Glomerular visceral epithelial cell (primary cell): ENCODE data around the gene RASGEF1C.
A peak's percentile ranks its signal among the peaks of the same experiment; 100 is the strongest.
"Not testable (repeated sequence)": the region's sequence is repeated elsewhere in the genome, so short reads cannot be mapped to it uniquely, and the experiment has no call there.

ENCODE experiments used
- DNase-seq: peaks from one replicate; pipeline ENCODE4 v3.0.0-alpha.2; 2016; ENCODE audit errors: extremely low spot score

Gene RASGEF1C

DNA sequence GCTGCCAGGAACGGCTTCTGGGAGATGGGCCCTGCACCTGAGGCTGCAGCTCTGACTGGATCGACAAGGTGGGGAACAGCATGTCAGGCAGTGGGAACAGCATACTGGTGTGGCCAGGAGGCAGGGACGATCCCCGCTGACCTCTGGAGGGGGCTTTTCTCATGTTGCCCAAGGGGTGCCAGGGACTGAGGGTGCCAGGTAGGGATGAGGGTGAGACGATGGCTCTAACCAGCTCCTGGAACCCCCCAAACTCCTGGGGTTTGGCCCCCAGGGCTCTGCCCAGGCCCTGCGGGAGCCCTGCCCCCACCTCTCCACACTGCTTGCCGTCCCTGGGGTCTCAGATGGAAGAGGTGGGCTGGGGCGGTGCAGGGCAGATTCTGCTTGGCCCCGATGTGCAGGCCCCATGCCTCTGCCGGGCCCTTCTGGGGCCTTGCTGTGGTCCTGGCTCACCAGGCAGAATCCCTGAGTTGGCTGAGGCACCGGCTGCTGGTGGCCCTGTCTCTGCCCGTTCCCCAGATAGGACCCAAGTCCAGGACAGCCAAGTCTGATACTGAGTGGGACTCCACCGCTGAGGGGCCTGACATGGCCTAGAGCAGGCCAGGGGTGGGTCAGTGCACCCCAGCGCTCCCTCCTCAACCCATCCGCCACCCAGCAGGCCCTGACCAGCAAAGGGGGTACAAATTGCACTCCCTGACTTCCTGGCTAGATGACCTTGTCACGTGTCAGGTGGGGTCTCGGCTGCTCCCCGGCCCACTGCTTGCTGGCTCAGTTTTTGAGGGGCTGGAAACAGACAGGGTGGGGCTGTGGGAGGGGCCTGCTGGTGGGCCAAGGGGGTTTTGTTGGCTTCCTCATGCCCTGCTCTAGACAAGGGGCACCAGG is 109.0 kb downstream of the RASGEF1C start:
- no peak for DNase-seq

DNA sequence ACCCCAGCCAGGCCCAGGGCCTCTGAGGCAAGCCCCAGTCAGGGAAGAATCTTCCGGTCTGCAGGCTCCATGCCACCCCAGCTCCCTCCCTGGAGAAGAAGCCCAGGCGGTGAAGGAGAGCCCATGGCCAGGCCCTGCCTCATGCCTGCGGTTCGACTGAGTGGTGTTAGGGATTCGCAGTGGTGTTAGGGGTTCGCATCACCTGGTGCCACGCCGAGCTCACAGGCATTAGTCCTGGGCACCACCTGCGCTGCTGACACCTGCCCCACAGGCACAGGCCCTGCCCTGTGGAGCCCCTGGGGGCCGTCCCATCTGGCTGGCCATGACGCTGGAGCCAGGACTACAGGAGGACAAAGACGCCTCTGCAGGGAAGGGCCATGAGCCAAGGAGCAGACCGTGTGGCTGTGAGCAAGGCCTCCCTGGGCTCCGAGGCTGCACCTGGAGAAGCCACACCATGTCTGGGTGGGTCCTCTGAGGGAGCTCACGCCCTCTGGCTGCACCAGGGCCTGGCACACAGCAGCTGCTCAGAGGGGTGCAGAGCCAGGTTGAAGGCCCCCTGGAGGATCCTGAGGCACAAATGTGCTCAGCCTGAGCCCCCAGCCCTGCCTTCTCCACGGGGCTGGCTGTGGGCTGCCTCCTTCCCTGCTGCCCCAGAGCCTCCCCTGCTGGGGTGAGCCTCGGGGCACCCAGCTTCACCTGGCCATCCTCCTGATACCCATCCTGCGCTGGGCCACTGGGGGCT is 109.8 kb downstream of the RASGEF1C start:
- no peak for DNase-seq

DNA sequence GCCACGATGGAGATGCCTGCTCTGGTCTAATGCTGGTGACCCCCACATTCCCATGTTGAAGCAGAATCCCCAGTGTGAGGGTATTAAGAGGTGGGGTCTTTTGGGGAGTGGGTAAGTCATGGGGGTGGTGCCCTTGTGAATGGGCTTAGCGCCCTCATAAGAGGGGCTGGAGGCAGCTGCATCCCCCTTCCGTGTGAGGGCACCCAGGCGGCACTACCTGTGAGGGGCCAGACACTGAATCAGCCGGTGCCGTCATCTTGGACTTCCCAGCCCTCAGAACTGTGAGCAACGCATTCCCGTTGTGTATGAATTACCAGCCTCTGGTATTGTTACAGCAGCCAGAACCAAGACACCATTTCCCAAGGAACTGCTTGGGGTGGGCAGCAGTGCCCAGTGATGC is 110.5 kb downstream of the RASGEF1C start:
- DNase-seq = no peak

DNA sequence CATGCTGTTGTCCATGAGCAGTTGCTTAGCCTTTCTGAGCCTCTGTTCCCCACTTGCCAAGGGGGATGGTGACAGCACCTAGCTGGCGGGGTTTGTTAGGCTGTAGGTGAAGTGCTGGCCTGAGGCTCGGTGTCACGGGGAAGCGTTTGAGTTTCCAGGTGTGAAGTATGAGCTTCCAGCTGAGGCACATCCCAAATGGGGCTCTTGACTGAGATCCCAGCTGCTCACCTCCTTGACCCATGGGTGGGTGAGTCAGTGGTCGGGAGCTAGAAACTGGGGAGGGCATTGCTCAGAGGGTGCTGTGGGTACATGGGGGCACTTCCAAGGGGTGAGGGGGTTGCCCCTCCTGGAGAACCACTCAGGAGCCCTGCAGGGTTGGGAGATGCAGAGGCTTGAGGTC is 111.1 kb downstream of the RASGEF1C start:
- no peak for DNase-seq

DNA sequence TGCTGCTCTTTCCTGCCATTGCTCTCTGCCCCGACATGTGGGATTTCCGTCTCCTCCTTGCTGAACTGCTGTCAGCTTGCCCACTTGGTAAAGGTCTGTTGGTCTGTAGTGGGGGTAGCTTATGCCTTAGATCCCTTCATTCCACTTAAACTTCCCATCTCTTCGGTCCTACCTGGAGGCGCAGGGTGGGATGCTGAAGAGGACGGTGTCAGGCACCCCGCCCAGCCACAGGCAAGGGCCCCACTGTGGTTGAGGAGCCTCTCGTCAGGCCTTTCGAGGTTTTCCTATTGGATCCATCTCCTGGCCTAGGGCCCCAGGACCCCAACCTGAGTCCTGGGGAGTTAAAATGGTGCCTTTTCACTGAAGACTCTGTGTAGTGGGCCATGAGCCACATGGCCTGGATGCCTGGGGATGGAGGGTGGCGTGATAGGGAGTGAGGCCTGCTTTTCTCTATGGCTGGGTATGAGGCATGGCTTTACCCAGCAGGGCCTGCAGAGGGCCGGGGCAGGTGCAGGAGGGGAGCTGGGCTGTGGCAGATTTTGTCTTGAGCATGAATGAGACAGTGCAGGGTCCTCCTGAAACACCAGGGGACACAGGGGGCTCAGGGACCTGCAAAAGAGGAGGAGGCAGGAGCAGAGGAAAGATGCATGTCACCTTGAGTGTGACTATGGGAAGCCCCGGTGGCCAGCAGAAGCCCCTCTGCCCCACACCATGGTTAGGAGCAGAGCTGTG is 111.7 kb downstream of the RASGEF1C start:
- no peak for DNase-seq

DNA sequence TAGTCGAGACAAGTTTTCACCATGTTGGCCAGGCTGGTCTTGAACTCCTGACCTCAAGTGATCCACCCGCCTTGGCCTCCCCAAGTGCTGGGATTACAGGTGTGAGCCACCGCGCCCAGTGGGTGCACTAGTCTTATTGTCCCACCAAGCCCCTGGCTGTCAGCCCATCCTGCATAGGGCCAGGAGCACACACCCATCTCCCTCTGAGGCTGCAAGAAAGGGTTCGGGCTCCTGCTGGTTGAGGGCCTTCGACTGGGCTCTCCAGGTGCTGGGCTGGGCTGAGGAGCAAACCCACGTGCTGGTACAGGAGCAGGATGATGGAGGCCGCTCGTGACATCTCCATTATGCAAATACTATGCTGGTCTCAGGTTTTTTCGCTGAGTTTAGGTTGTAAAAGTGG is 112.4 kb downstream of the RASGEF1C start:
- no peak for DNase-seq

DNA sequence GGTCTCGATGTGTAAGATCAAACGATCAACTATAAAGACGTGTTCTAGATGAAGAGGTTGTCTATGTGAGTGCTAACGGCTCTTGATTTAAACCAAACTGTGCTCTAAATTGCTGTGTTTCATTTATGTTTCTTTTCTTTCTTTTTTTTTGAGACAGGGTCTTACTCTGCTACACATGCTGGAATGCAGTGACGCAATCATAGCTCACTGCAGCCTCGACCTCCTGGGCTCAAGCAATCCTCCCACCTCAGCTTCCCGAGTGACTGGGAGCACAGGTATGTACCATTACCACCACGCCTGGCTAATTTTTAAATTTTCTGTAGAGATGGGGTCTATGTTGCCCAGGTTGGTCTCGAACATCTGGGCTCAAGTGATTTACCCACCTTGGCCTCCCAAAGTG is 113.5 kb downstream of the RASGEF1C start:
- no peak for DNase-seq

DNA sequence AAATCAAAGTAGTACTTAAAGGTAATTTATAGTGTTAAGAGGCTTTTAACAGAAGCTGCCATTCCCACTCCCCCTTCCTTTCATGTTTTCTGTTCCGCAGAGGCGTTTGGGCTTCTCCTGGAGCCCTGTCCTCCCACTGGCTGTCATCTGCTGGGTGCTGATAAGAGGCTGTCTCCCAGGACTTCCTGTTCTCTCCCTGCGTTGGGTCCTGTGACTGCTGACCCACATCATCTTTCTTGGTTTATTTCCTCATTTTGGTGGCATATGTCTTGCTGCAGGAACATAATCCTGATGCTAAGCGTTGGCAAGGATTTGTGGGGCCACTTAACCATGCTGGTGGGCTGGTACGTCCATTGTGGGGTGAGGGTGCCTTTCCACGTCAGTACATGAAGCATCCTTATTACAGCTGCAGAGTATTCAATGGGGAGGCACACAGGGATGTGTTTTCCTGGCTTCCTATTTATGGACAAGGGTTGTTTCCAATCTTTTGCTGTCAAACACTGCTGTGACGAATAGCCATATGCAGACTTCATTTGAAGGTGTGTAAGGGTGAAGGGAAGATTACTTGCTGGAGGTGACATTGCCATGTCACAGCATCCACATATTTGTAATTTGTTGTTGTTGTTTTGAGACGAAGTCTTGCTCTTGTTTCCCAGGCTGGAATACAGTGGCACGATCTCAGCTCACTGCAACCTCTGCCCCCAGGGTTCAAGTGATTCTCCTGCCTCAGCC is 115.2 kb downstream of the RASGEF1C start:
- no peak for DNase-seq

DNA sequence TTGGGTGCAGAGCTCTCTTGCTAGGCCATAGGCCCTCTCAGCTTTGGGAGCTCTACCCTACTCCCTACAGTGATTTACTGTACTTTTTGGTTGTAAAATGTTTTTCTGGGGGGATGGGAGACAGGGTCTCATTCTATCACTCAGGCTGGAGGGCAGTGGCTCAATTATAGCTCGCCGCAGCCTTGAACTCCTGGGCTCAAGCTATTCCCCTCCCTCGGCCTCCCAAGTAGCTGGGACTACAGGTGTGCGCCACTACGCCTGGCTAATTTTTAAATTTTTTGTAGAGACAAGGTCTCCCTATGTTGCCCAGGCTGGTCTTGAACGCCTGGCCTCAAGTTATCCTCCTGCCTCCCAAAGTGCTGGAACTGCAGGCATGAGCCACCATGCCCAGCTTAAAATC is 115.8 kb downstream of the RASGEF1C start:
- DNase-seq = no peak

DNA sequence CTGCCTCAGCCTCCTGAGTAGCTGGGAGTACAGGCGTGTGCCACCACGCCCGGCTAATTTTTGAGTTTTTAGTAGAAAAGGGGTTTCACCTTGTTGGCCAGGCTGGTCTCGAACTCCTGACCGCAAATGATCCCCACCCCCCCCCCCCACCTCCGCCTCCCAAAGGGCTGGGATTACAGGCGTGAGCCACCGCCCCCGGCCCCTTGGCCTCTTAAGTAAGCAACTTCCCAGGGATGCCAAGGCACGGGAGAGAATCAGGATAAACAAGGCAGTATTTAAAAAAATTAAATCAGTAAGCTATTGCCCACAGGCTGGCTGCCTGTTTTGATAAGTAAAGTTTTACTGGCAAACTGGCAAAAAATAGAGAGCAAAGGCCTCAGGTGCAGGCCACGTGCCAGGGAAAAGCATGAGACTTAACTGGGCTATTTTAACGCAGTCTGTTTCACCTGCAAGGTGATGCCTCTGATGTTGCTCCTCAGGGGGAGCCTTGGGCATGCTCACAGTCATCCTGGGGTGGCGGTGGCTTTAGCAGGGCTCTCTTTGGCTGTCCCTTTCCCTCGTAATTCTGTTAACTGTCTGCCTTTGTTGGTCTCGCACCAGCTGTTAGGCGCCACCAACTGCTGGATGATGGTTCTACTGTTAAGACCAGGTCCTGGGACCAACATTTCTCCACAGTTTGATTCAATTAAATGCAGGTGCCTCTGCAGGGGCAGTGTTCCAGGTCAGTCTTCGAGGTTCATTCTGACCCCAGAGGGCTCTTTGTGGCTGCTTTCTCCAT is 118.1 kb downstream of the RASGEF1C start:
- peak; percentile 23 for DNase-seq

DNA sequence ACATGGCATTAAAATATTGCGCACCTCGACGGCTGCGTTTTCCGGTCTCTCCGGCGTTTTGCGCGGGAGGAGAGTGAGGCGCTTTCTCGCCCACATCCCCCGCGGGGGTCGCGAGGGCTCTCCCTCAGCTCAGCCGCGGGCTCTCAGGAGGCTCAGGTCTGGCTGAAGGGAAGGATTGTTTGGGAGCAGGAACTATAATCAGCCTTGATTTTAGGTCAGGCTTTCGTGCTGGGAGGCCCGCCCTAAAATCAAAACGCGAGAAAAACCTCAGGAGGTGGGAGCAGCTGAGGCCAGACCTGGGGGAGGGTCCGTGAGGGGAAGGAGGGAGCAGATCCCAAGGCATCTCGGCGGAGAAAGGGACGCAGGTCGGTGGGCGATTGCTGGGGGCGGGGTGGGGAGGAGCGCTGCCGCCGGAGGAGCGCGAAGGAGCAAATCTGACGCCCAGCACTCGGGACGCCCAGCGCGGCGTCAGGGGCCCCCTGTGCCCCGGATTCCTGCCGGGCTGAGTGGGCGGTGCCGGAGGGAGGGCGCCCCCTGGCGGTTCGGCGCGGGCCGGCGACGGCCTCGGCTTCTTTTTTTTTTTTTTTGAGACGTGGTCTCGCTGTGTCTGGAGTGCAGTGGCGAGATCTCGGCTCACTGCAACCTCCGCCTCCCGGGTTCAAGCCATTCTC is 118.8 kb downstream of the RASGEF1C start:
- DNase-seq = peak; percentile 80

DNA sequence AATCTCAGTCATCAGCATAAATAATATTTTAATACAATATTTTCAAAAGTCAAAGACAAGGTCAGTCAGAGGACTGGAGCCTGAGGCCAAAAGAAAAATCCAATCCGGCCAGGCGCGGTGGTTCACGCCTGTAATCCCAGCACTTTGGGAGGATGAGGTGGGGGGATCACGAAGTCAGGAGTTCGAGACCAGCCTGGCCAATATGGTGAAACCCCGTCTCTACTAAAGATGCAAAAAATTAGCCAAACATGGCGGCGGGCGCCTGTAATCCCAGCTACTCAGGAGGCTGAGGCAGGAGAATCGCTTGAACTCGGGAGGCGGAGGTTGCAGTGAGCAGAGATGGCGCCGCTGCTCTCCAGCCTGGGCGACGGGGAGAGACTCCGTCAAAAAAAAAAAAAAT is 119.4 kb downstream of the RASGEF1C start:
- DNase-seq = not testable (repeated sequence)

DNA sequence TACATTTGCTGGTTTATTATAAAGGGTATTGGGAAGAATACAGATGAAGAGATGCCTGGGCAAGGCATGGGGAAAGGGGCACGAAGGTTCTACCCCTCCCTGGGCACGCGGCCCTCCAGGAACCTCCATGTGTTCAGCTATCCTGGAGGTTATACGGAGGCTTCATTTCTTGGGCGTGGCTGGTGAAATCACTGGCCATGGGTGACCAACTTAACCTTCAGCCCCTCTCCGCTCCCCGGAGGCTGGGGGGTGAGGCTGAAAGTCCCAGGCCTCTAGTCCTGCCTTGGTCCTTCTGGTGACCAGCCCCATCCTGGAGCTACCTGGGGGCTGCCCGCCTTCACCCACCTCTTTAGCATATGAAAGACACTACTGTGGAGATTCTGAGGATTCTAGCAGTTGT is 120.5 kb downstream of the RASGEF1C start:
- no peak for DNase-seq

DNA sequence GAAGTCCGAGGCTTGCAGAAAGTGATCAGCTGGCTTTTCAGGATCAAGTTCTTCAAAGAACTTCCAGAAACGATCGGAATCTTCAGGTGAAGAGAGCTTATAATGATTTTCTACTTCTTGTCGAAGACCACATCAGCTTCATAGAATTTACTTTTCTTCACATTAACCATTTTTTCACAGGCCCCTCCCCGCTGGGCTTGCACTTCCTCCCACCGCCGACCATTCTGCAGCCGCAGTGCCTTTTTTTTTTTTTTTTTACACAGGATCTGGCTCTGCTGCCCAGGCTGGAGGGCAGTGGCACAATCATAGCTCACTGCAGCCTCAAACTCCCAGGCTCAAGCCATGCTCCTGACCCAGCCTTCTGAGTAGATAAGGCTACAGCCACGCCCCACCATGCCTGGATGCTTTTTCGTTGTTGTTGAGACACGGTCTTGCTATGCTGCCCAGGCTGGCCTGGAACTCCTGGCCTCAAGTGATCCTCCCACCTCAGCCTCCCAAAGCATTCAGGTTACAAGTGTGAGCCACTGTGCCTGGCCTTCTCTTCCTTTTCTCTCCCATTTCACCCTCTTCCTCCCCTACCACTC is 122.1 kb downstream of the RASGEF1C start:
- no peak for DNase-seq

DNA sequence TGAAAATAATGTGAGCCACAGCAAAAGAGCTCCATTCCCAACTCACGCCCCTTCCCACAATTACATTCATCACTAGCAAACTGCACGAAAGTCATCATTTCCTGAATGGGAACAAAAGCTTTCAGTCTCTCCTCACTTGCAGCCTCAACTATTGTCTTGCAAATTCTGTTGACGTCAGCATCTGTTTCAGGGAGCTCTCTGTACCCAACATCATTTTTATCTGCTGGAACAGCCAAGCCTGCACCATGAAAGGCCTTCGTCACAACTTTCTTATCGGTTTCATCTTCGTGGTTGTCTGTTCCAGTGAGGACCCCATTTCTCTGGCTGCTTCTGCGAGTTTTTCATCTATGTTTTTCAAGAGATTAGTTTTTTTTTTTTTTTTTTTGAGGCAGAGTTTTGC is 123.2 kb downstream of the RASGEF1C start:
- no peak for DNase-seq

DNA sequence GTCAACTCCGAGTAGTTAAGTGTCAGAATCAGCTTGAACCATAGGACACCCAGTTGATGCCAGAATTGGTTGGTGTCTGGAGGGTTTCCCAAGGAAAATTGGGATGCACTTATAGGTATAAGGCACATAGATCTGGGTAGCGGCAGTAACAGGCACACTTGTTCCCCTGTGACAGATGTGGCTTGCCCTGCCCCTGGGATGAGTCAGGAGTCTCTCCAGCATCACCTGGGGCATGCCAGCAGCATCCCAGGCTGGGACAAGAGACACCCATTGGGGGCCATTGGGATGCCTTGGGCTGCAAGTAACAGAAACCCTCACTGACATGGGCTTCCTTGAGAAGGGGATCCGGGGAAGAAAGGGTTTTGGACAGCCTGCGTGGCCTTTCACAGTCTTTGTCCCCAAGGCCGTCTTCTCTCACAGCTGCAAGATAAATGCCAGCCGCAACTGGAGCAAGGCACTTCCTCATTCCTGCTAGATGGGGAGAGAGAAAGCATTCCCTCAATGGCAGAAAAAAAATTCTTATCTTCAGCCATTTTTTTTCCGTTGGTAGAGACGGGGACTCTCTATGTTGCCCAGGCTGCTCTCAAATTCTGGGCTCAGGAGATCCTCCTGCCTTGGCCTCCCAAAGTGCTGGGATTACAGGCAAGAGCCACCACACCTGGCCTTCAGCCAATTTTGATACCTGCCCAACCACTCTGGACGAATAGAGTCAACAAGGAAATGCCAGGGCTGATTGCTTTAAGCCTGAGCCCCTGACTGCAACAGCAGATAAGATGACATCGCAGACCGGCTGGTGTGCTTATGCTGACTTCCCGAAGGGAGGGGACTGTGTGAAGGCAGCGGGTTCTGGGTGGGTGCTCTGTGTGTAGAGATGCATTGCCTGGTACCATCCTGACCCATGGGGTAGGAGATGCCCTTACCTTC is 124.1 kb downstream of the RASGEF1C start:
- no peak for DNase-seq

DNA sequence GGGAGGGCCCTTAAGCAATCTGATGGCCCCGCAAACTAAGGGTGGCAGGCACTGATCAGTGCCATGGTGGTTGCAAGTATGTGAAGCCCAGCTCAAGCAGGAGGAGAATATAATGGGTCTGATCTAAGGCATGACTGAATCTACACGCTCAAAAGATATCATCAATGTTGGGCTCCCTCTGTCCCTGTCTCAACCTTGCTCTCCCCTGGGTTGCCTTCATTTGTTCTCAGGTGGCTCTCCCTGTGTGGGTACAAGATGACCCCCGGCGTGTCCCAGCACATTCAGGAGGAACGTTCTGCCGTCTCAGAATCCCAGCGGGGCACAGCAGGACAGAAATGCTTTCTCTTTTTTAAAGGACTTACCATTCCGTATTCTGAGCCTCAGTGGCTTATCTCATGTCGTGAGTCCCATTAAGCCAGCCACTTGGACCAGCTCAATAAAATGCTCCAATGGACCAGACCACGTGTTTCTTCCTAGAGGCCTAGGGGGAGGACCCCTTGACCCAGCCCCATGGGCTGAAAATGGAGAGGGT is 125.4 kb downstream of the RASGEF1C start:
- DNase-seq = no peak

DNA sequence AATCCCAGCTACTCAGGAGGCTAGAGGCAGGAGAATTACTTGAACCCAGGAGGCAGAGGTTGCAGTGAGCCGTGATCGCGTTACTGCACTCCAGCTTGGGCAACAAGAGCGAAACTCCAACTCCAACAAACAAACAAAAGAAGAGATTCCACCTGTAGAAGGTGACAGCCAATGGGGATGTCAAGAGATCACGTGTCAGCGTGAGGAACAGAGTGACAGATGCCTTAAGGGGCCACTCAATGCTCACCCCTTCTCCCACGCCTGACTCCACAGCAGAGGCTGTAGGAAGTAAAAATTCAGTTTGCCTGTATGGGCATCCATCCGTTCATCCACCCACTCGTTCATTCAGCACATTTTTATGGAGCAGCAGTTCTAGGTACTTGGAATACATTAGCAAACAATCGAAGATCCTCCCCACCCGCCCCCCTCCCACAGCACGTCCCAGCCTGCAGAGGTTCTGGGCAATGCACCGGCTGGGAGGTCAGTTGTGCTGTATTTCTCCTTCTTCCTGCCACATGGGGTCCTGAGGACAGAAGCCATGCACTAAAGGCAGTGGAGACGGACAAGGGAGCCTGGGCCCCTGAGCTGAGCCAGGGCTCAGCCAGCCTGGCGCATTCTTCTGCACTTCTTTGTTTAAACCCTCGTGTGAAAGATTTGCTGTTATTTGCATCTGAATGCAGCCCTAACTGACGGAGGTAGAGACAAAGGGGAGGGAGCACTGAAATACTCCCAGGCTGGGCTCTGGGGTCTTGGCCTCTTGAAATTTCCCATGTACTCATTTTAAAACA is 126.2 kb downstream of the RASGEF1C start:
- DNase-seq = no peak
